ENCODE measurements around the gene PDE4D.

Gene PDE4D

GRCh38 chr5:59795141-59795540 lies 98.4 kb downstream of the PDE4D start:
- Histone ChIP-seq H3K4me1 (peaks cover 3% of the 10 kb centered on the region; the same call in 1 of the 2 replicates), H3K9me3 (no peaks in the 10 kb centered on the region), H3K36me3 (no peaks in the 10 kb centered on the region), H3K27me3 (no peaks in the 10 kb centered on the region), H3K4me3 (ENCODE audit: low read depth, low read length) (no peak overlapping the region)
- TF ChIP-seq, protein P1, sequence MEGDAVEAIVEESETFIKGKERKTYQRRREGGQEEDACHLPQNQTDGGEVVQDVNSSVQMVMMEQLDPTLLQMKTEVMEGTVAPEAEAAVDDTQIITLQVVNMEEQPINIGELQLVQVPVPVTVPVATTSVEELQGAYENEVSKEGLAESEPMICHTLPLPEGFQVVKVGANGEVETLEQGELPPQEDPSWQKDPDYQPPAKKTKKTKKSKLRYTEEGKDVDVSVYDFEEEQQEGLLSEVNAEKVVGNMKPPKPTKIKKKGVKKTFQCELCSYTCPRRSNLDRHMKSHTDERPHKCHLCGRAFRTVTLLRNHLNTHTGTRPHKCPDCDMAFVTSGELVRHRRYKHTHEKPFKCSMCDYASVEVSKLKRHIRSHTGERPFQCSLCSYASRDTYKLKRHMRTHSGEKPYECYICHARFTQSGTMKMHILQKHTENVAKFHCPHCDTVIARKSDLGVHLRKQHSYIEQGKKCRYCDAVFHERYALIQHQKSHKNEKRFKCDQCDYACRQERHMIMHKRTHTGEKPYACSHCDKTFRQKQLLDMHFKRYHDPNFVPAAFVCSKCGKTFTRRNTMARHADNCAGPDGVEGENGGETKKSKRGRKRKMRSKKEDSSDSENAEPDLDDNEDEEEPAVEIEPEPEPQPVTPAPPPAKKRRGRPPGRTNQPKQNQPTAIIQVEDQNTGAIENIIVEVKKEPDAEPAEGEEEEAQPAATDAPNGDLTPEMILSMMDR (IDR thresholded peaks at IDR 0.05; ENCODE audit: low read depth, low read length): no peak
- no peak for DNase-seq

- Histone ChIP-seq H3K36me3 (no peaks in the 10 kb centered on the region), H3K4me3 (ENCODE audit: low read depth, low read length) (no peak overlapping the region), H3K9me3 (no peaks in the 10 kb centered on the region), H3K27me3 (no peaks in the 10 kb centered on the region), H3K4me1 (no peaks in the 10 kb centered on the region)
- DNase-seq: no peak
- TF ChIP-seq, protein P1 (IDR thresholded peaks at IDR 0.05; ENCODE audit: low read depth, low read length): no peak
Measured at GRCh38 chr5:59792983-59793585, 100.4 kb downstream of the PDE4D start.

DNA sequence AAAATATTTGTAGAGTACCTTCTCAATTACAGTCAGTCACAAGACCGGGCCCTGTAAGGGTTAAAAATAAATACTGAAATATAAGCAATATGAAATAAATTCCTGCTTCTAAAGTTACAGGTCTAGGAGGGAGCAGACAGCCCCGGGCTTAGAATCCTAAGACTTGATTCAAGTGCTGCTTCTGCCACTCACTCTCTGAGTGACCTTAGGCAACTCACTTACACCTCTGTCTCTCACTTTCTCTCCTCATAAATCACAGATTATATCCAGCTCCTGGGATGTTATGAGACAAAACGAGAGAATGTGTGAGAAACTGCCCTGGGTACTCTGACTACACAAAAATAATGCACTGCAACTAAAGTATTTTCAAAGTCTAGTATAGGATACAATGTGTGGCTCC lies 101.9 kb downstream of the PDE4D start:
- H3K9me3 ChIP-seq: no peaks in the 10 kb centered on the region
- TF ChIP-seq, protein P1 (IDR thresholded peaks at IDR 0.05; ENCODE audit: low read depth, low read length): no peak
- DNase-seq: no peak
- H3K4me1 ChIP-seq: no peaks in the 10 kb centered on the region
- no peaks in the 10 kb centered on the region for H3K27me3 ChIP-seq
- H3K36me3 ChIP-seq: no peaks in the 10 kb centered on the region
- no peak overlapping the region for H3K4me3 ChIP-seq (ENCODE audit: low read depth, low read length)

GRCh38 chr5:59790776-59791475 lies 102.6 kb downstream of the PDE4D start:
- no peaks in the 10 kb centered on the region for H3K9me3 ChIP-seq
- H3K36me3 ChIP-seq: no peaks in the 10 kb centered on the region
- H3K4me1 ChIP-seq: peaks cover 3% of the 10 kb centered on the region; the same call in 1 of the 2 replicates
- TF ChIP-seq, protein P1 (IDR thresholded peaks at IDR 0.05; ENCODE audit: low read depth, low read length): no peak
- DNase-seq: no peak
- no peak overlapping the region for H3K4me3 ChIP-seq (ENCODE audit: low read depth, low read length)
- H3K27me3 ChIP-seq: no peaks in the 10 kb centered on the region

GRCh38 chr5:59790376-59790775 lies 103.2 kb downstream of the PDE4D start:
- Histone ChIP-seq H3K4me1 (peaks cover 3% of the 10 kb centered on the region; the same call in 1 of the 2 replicates), H3K4me3 (ENCODE audit: low read depth, low read length) (no peak overlapping the region), H3K27me3 (no peaks in the 10 kb centered on the region), H3K9me3 (peaks cover 1% of the 10 kb centered on the region; the same call in 1 of the 2 replicates), H3K36me3 (no peaks in the 10 kb centered on the region)
- TF ChIP-seq, protein P1 (IDR thresholded peaks at IDR 0.05; ENCODE audit: low read depth, low read length): no peak
- no peak for DNase-seq

GRCh38 chr5:59789894-59790293 lies 103.6 kb downstream of the PDE4D start:
- H3K27me3 ChIP-seq: no peaks in the 10 kb centered on the region
- TF ChIP-seq, protein P1 (IDR thresholded peaks at IDR 0.05; ENCODE audit: low read depth, low read length): no peak
- H3K9me3 ChIP-seq: peaks cover 3% of the 10 kb centered on the region; the same call in 1 of the 2 replicates
- H3K36me3 ChIP-seq: no peaks in the 10 kb centered on the region
- DNase-seq: no peak
- H3K4me3 ChIP-seq (ENCODE audit: low read depth, low read length): no peak overlapping the region
- H3K4me1 ChIP-seq: peaks cover 3% of the 10 kb centered on the region; the same call in 1 of the 2 replicates

All from BE2C (cell line).